SU-DHL-6 (cell line): ENCODE data around the gene KCNQ4.

ENCODE experiments used
- CTCF ChIP-seq: fragments of 200-600 bp; sonication (generic); IDR thresholded peaks from one replicate; pipeline ENCODE4 v1.5.1; 2017; ENCODE audit warnings: antibody characterized with exemption, mild to moderate bottlenecking, low read length, moderate library complexity; ENCODE audit not compliant: insufficient read depth, poor library complexity, severe bottlenecking
- EZH2phosphoT487 ChIP-seq: fragments of 200-600 bp; sonication (generic), shearing (Covaris generic); conservative IDR thresholded peaks from 2 replicates; pipeline ENCODE4 v1.6.1; 2018; ENCODE audit warnings: mild to moderate bottlenecking, antibody characterized with exemption, low read length, moderate library complexity, mixed read lengths

GRCh38 chr1:40766017-40766416 lies 17.6 kb upstream of the KCNQ4 start:
- TF ChIP-seq CTCF (no peak), EZH2phosphoT487 (no peak)
